Measurements from ENCODE around the gene HSD17B12. TPM values are rescaled to one million over a fixed set of nuclear protein-coding genes. Genes with fewer than 3 reads are reported as not detected.

The HSD17B12 gene
- total and polyA plus RNA-seq, 8 donors: 64.5 to 150 (median 78.1) TPM

GRCh38 chr11:43691806-43692205 is 11.3 kb downstream of the HSD17B12 start:
- Histone ChIP-seq H3K4me3 (no peak overlapping the region), H3K27me3 (no peaks in the 10 kb centered on the region), H3K4me1 (peaks cover 14 to 37% of the 10 kb centered on the region in 2 donors), H3K36me3 (peaks cover 0 to 3% of the 10 kb centered on the region in 2 donors), H3K9me3 (no peaks in the 10 kb centered on the region), H3K27ac (peak overlapping the region in 1 of 2 donors; percentile 47)
- no peak for DNase-seq
- ATAC-seq: no peak
- no peak for TF ChIP-seq CTCF (IDR thresholded peaks at IDR 0.05)
- intact Hi-C loops (cut with DNase I): no loop called here

GRCh38 chr11:43693069-43693468 is 12.5 kb downstream of the HSD17B12 start:
- no peaks in the 10 kb centered on the region for H3K27me3 ChIP-seq
- no peak overlapping the region for H3K4me3 ChIP-seq
- H3K27ac ChIP-seq: no peak overlapping the region
- ATAC-seq (no peak), DNase-seq (no peak)
- peaks cover 0 to 3% of the 10 kb centered on the region in 2 donors for H3K36me3 ChIP-seq
- no peaks in the 10 kb centered on the region for H3K9me3 ChIP-seq
- TF ChIP-seq CTCF (IDR thresholded peaks at IDR 0.05): no peak
- peaks cover 2 to 25% of the 10 kb centered on the region in 2 donors for H3K4me1 ChIP-seq
- intact Hi-C loops (cut with DNase I): no loop called here

- intact Hi-C loops (cut with DNase I): no loop called here
- H3K4me3 ChIP-seq: no peak overlapping the region
- H3K27me3 ChIP-seq: no peaks in the 10 kb centered on the region
- no peak for DNase-seq
- peaks cover 0 to 3% of the 10 kb centered on the region in 2 donors for H3K36me3 ChIP-seq
- TF ChIP-seq CTCF (IDR thresholded peaks at IDR 0.05): no peak
- no peaks in the 10 kb centered on the region for H3K9me3 ChIP-seq
- ATAC-seq: no peak
- peaks cover 0 to 18% of the 10 kb centered on the region in 2 donors for H3K4me1 ChIP-seq
- H3K27ac ChIP-seq: no peak overlapping the region
These were observed 13.2 kb downstream of the HSD17B12 start for GRCh38 chr11:43693731-43694130.

- ATAC-seq (no peak), DNase-seq (no peak)
- Histone ChIP-seq H3K4me1 (peaks cover 0 to 13% of the 10 kb centered on the region in 2 donors), H3K4me3 (no peak overlapping the region), H3K9me3 (no peaks in the 10 kb centered on the region), H3K27me3 (no peaks in the 10 kb centered on the region), H3K27ac (no peak overlapping the region), H3K36me3 (peaks cover 0 to 3% of the 10 kb centered on the region in 2 donors)
- intact Hi-C loops (cut with DNase I): no loop called here
- no peak for TF ChIP-seq CTCF (IDR thresholded peaks at IDR 0.05)
These were observed 13.9 kb downstream of the HSD17B12 start for GRCh38 chr11:43694477-43694876.

- Histone ChIP-seq H3K9me3 (peaks cover 0 to 14% of the 10 kb centered on the region in 2 donors), H3K36me3 (no peaks in the 10 kb centered on the region), H3K27me3 (no peaks in the 10 kb centered on the region), H3K4me3 (no peak overlapping the region), H3K4me1 (no peaks in the 10 kb centered on the region), H3K27ac (no peak overlapping the region)
- DNase-seq (peak in 1 of 4 donors; percentile 14), ATAC-seq (no peak)
- TF ChIP-seq CTCF (IDR thresholded peaks at IDR 0.05): no peak
- intact Hi-C loops (cut with DNase I): no loop called here
These were observed 17.1 kb downstream of the HSD17B12 start for GRCh38 chr11:43697679-43698078.

Data from left lung (tissue), 10 donors.